IMR-90 (cell line): Measurements from ENCODE around the gene GATAD2A.

ENCODE experiments used
- BHLHE40 ChIP-seq: fragments of 150-350 bp; IDR thresholded peaks from 2 replicates; pipeline ENCODE4 v1.6.1; 2016; ENCODE audit warnings: mild to moderate bottlenecking, low read depth, low read length
- CTCF ChIP-seq: conservative IDR thresholded peaks from 2 replicates; pipeline ENCODE4 v1.5.1; 2012; ENCODE audit warnings: mild to moderate bottlenecking, low read depth, low read length, improper control_type of control experiment
- FOS ChIP-seq: fragments of 150-350 bp; IDR thresholded peaks from 2 replicates; pipeline ENCODE4 v1.6.1; 2016; ENCODE audit warnings: low read depth, low read length
- MAFK ChIP-seq: IDR thresholded peaks from 2 replicates; pipeline ENCODE4 v1.6.1; 2012; ENCODE audit warnings: low read depth, low read length, improper control_type of control experiment
- MXI1 ChIP-seq: IDR thresholded peaks from 2 replicates; pipeline ENCODE4 v1.6.1; 2012; ENCODE audit warnings: low read depth, mild to moderate bottlenecking, low read length, moderate library complexity, borderline replicate concordance
- POLR2A ChIP-seq: IDR thresholded peaks from 2 replicates; pipeline ENCODE4 v1.6.1; 2012; ENCODE audit warnings: mild to moderate bottlenecking, low read depth, low read length
- RAD21 ChIP-seq: IDR thresholded peaks from 2 replicates; pipeline ENCODE4 v1.6.1; 2012; ENCODE audit warnings: low read length, improper control_type of control experiment
- SMC3 ChIP-seq: fragments of 150-350 bp; IDR thresholded peaks from 2 replicates; pipeline ENCODE4 v1.6.1; 2016; ENCODE audit warnings: low read depth, mild to moderate bottlenecking, antibody characterized with exemption, low read length, moderate library complexity
- USF2 ChIP-seq: fragments of 150-350 bp; IDR thresholded peaks from 2 replicates; pipeline ENCODE4 v1.6.1; 2017; ENCODE audit warnings: mild to moderate bottlenecking, antibody characterized with exemption, low read length, low read depth

- TF ChIP-seq POLR2A (no peak), CTCF (no peak), MAFK (no peak), BHLHE40 (no peak), SMC3 (no peak), USF2 (no peak), MXI1 (no peak), RAD21 (no peak), FOS (no peak)
Measured at GRCh38 chr19:19425170-19425875, 19.8 kb downstream of the GATAD2A start.
